Karpas-422 (cell line): ENCODE data around the gene CNOT4. TPM values are rescaled to one million over a fixed set of nuclear protein-coding genes. Genes with fewer than 3 reads are reported as not detected.

Experiments used
- DNase-seq: peaks from one replicate; pipeline ENCODE4 v3.0.0-alpha.2; 2015
- H2AFZ ChIP-seq: fragments of 200-600 bp; sonication (generic); 2 replicates; pipeline ENCODE4 v1.6.1; 2014; ENCODE audit warnings: antibody characterized with exemption, low read length, mixed read lengths
- H3K27ac ChIP-seq: fragments of 200-600 bp; sonication (generic); 2 replicates; pipeline ENCODE4 v1.5.1; 2014; ENCODE audit warnings: mild to moderate bottlenecking, low read length, moderate library complexity
- H3K27me3 ChIP-seq: fragments of 200-600 bp; sonication (generic); 2 replicates; pipeline ENCODE4 v1.6.1; 2014; ENCODE audit warnings: low read length, mixed read lengths
- H3K36me3 ChIP-seq: fragments of 200-600 bp; sonication (generic); 2 replicates; pipeline ENCODE4 v1.6.1; 2014; ENCODE audit warnings: low read length, mixed read lengths; ENCODE audit not compliant: insufficient read depth
- H3K4me1 ChIP-seq: fragments of 200-600 bp; sonication (generic); 2 replicates; pipeline ENCODE4 v1.6.1; 2014; ENCODE audit warnings: mild to moderate bottlenecking, low read length, mixed read lengths
- H3K4me2 ChIP-seq: fragments of 200-600 bp; sonication (generic); 2 replicates; pipeline ENCODE4 v1.6.1; 2014; ENCODE audit warnings: low read length, low read depth, mild to moderate bottlenecking; ENCODE audit not compliant: poor library complexity, severe bottlenecking
- H3K4me3 ChIP-seq: fragments of 200-600 bp; sonication (generic); 2 replicates; pipeline ENCODE4 v1.5.1; 2014; ENCODE audit warnings: mild to moderate bottlenecking, antibody characterized with exemption, low read length, mixed read lengths
- H3K79me2 ChIP-seq: fragments of 200-600 bp; sonication (generic); 2 replicates; pipeline ENCODE4 v1.6.1; 2014; ENCODE audit warnings: mild to moderate bottlenecking, low read length, mixed read lengths
- H3K9ac ChIP-seq: fragments of 200-600 bp; sonication (generic); 2 replicates; pipeline ENCODE4 v1.6.0; 2014; ENCODE audit warnings: low read length
- H3K9me2 ChIP-seq: fragments of 200-600 bp; sonication (generic), shearing (Covaris generic); replicated peaks from 2 replicates; pipeline ENCODE4 v1.6.0; 2014; ENCODE audit warnings: mild to moderate bottlenecking, low read length, moderate library complexity; ENCODE audit not compliant: insufficient read depth
- H3K9me3 ChIP-seq: fragments of 300-700, 200-600 bp; sonication (generic); 2 replicates; pipeline ENCODE4 v1.6.1; 2014; ENCODE audit warnings: low read length, mixed read lengths
- H4K20me1 ChIP-seq: fragments of 200-600 bp; sonication (generic); 2 replicates; pipeline ENCODE4 v1.6.1; 2014; ENCODE audit warnings: mild to moderate bottlenecking, antibody characterized with exemption, low read length, low read depth; ENCODE audit not compliant: insufficient read depth
- total RNA-seq: library from RNA; depleted of rRNA; stranded (reverse); fragments of >200 nt; shearing (Covaris generic); gene quantifications from 2 replicates; pipeline ENCODE4 v1.2.3, GENCODE V29; 2014; ENCODE audit warnings: low replicate concordance

CNOT4 gene
- total RNA-seq, 1 experiment from 2014 or later, result 25.9 TPM

GRCh38 chr7:135541029-135541428 is 31.1 kb upstream of the CNOT4 start:
- Histone ChIP-seq H4K20me1 (no peaks in the 10 kb centered on the region), H3K27me3 (no peaks in the 10 kb centered on the region), H3K4me3 (no peak overlapping the region), H3K9me2 (no peaks in the 10 kb centered on the region), H3K9me3 (no peaks in the 10 kb centered on the region), H3K9ac (no peak overlapping the region), H2AFZ (no peak overlapping the region), H3K79me2 (no peaks in the 10 kb centered on the region), H3K27ac (no peak overlapping the region), H3K4me2 (no peak overlapping the region), H3K4me1 (peaks cover 2% of the 10 kb centered on the region; the same call in 1 of the 2 replicates), H3K36me3 (no peaks in the 10 kb centered on the region)
- DNase-seq, result no peak

GRCh38 chr7:135539629-135540028 is 29.7 kb upstream of the CNOT4 start:
- H2AFZ ChIP-seq, result no peak overlapping the region
- no peaks in the 10 kb centered on the region for H3K9me3 ChIP-seq
- H3K27me3 ChIP-seq, result no peaks in the 10 kb centered on the region
- no peaks in the 10 kb centered on the region for H3K36me3 ChIP-seq
- DNase-seq, result no peak
- H3K4me1 ChIP-seq, result peaks cover 2% of the 10 kb centered on the region; the same call in 1 of the 2 replicates
- H3K27ac ChIP-seq, result no peak overlapping the region
- H3K4me3 ChIP-seq, result no peak overlapping the region
- H3K79me2 ChIP-seq, result no peaks in the 10 kb centered on the region
- H3K9me2 ChIP-seq, result no peaks in the 10 kb centered on the region
- H3K4me2 ChIP-seq, result no peak overlapping the region
- H4K20me1 ChIP-seq, result no peaks in the 10 kb centered on the region
- H3K9ac ChIP-seq, result no peak overlapping the region

- Histone ChIP-seq H4K20me1 (no peaks in the 10 kb centered on the region), H3K27ac (no peak overlapping the region), H3K9ac (no peak overlapping the region), H3K4me2 (no peak overlapping the region), H3K9me3 (no peaks in the 10 kb centered on the region), H3K4me3 (no peak overlapping the region), H2AFZ (no peak overlapping the region), H3K9me2 (no peaks in the 10 kb centered on the region), H3K79me2 (no peaks in the 10 kb centered on the region), H3K4me1 (peaks cover 2% of the 10 kb centered on the region; the same call in 1 of the 2 replicates), H3K27me3 (no peaks in the 10 kb centered on the region), H3K36me3 (no peaks in the 10 kb centered on the region)
- DNase-seq, result no peak
Observed at GRCh38 chr7:135538376-135538775, 28.5 kb upstream of the CNOT4 start.

- H2AFZ ChIP-seq, result no peak overlapping the region
- H3K4me1 ChIP-seq, result peaks cover 2% of the 10 kb centered on the region; the same call in 1 of the 2 replicates
- no peaks in the 10 kb centered on the region for H3K79me2 ChIP-seq
- H3K9me3 ChIP-seq, result no peaks in the 10 kb centered on the region
- H3K36me3 ChIP-seq, result no peaks in the 10 kb centered on the region
- no peak for DNase-seq
- H3K27me3 ChIP-seq, result no peaks in the 10 kb centered on the region
- H3K4me2 ChIP-seq, result no peak overlapping the region
- H4K20me1 ChIP-seq, result no peaks in the 10 kb centered on the region
- no peak overlapping the region for H3K9ac ChIP-seq
- H3K4me3 ChIP-seq, result no peak overlapping the region
- no peaks in the 10 kb centered on the region for H3K9me2 ChIP-seq
- no peak overlapping the region for H3K27ac ChIP-seq
Observed at GRCh38 chr7:135537905-135538304, 28.0 kb upstream of the CNOT4 start.

- no peak overlapping the region for H3K9ac ChIP-seq
- no peaks in the 10 kb centered on the region for H3K79me2 ChIP-seq
- no peak for DNase-seq
- H3K4me3 ChIP-seq, result no peak overlapping the region
- H3K36me3 ChIP-seq, result no peaks in the 10 kb centered on the region
- H3K27ac ChIP-seq, result no peak overlapping the region
- no peak overlapping the region for H2AFZ ChIP-seq
- no peak overlapping the region for H3K4me2 ChIP-seq
- no peaks in the 10 kb centered on the region for H3K9me3 ChIP-seq
- H3K27me3 ChIP-seq, result no peaks in the 10 kb centered on the region
- H4K20me1 ChIP-seq, result no peaks in the 10 kb centered on the region
- H3K4me1 ChIP-seq, result peaks cover 2% of the 10 kb centered on the region; the same call in 1 of the 2 replicates
- H3K9me2 ChIP-seq, result no peaks in the 10 kb centered on the region
Observed at GRCh38 chr7:135537453-135537852, 27.6 kb upstream of the CNOT4 start.

GRCh38 chr7:135536150-135536549 is 26.2 kb upstream of the CNOT4 start:
- H3K36me3 ChIP-seq, result no peaks in the 10 kb centered on the region
- H3K9me3 ChIP-seq, result no peaks in the 10 kb centered on the region
- H3K27ac ChIP-seq, result no peak overlapping the region
- H2AFZ ChIP-seq, result no peak overlapping the region
- no peaks in the 10 kb centered on the region for H3K27me3 ChIP-seq
- no peaks in the 10 kb centered on the region for H4K20me1 ChIP-seq
- H3K4me1 ChIP-seq, result peaks cover 2% of the 10 kb centered on the region; the same call in 1 of the 2 replicates
- DNase-seq, result no peak
- H3K9ac ChIP-seq, result no peak overlapping the region
- H3K9me2 ChIP-seq, result no peaks in the 10 kb centered on the region
- no peak overlapping the region for H3K4me3 ChIP-seq
- no peak overlapping the region for H3K4me2 ChIP-seq
- no peaks in the 10 kb centered on the region for H3K79me2 ChIP-seq

- H3K4me1 ChIP-seq, result no peaks in the 10 kb centered on the region
- no peak overlapping the region for H3K9ac ChIP-seq
- no peaks in the 10 kb centered on the region for H3K9me2 ChIP-seq
- H3K27me3 ChIP-seq, result no peaks in the 10 kb centered on the region
- H3K36me3 ChIP-seq, result no peaks in the 10 kb centered on the region
- H3K4me2 ChIP-seq, result no peak overlapping the region
- H4K20me1 ChIP-seq, result no peaks in the 10 kb centered on the region
- H2AFZ ChIP-seq, result no peak overlapping the region
- no peak overlapping the region for H3K27ac ChIP-seq
- H3K9me3 ChIP-seq, result no peaks in the 10 kb centered on the region
- DNase-seq, result no peak
- H3K4me3 ChIP-seq, result no peak overlapping the region
- H3K79me2 ChIP-seq, result no peaks in the 10 kb centered on the region
Observed at GRCh38 chr7:135527025-135527424, 17.1 kb upstream of the CNOT4 start.

GRCh38 chr7:135525426-135525825 is 15.5 kb upstream of the CNOT4 start:
- Histone ChIP-seq H3K9me2 (no peaks in the 10 kb centered on the region), H4K20me1 (no peaks in the 10 kb centered on the region), H3K27me3 (no peaks in the 10 kb centered on the region), H3K27ac (no peak overlapping the region), H3K4me3 (no peak overlapping the region), H3K9ac (no peak overlapping the region), H2AFZ (no peak overlapping the region), H3K36me3 (no peaks in the 10 kb centered on the region), H3K4me1 (no peaks in the 10 kb centered on the region), H3K4me2 (no peak overlapping the region), H3K9me3 (no peaks in the 10 kb centered on the region), H3K79me2 (no peaks in the 10 kb centered on the region)
- DNase-seq, result no peak

- H3K4me1 ChIP-seq, result no peaks in the 10 kb centered on the region
- no peak overlapping the region for H3K27ac ChIP-seq
- no peaks in the 10 kb centered on the region for H4K20me1 ChIP-seq
- H3K9ac ChIP-seq, result no peak overlapping the region
- H2AFZ ChIP-seq, result no peak overlapping the region
- H3K4me2 ChIP-seq, result no peak overlapping the region
- H3K9me3 ChIP-seq, result no peaks in the 10 kb centered on the region
- H3K27me3 ChIP-seq, result no peaks in the 10 kb centered on the region
- no peaks in the 10 kb centered on the region for H3K79me2 ChIP-seq
- no peaks in the 10 kb centered on the region for H3K36me3 ChIP-seq
- no peak overlapping the region for H3K4me3 ChIP-seq
- no peak for DNase-seq
- H3K9me2 ChIP-seq, result no peaks in the 10 kb centered on the region
Observed at GRCh38 chr7:135523146-135523545, 13.2 kb upstream of the CNOT4 start.
